ENCODE measurements around the gene NDOR1.

Gene NDOR1

DNA sequence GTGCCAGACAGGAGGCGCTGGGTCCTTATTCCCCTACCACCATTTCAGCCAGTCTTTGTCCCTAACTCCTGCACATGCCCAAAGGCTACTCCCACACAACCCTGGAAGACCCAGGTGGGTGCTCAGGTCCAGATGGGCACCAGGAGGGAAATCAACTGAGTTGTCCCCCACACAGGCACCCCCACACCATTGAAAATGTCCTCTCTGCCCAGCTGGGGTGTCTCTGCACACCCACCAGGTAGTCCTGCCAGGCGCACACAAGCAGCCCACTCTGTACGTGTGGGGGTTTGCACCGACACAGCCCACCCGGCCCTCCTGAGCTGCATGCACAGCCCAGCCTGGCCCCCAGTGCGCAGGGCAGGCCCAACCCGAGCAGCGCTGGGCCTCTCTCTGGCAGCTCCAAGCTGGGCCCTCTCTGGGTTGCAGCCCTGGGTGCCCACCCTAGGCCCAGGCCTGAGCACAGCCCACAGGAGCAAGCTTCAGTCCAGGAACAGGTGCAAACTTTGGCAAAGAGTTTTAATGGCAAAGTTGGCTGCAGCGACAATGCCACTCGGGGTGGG is 14.3 kb downstream of the NDOR1 start:
- in situ Hi-C loops (cut with MboI; ENCODE audit: low sequenced_read_pairs), result no loop called here

DNA sequence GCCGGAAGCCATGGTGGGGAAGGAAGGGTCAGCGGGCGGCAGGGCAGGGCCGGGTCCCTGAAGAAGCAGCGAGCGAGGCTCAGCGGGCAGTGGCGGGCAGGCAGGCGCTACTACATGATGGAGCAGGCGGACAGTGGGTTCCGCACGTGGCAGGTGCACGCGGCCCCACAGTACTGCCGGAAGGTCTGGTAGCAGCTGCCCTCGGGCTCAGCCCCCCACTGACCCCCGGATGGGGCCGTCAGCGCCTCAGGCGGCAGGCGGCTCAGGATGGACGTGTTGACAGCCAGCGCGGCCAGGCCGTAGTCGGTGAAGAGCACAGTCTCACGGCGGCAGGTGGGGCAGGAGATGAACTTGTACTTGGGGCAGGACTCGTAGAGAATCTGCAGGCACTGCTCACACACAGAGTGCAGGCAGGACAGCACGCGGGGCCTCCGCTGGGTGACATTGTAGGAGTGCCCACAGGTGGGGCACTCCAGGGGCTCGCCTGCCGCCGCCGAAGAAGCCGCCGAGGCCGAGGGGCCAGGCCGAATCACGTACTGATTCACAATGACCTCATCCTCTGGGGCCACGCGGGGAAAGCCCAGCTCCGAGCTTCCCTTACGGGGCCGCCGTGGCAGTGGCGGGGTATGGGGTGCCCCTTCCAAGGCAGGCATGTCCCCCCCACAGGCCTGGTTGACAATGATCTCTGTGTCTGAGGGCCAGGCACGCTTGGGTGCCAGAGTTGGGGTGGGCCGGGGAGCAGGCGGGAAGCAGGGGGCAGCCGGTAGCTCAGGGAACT is 15.0 kb downstream of the NDOR1 start:
- in situ Hi-C loops (cut with MboI; ENCODE audit: low sequenced_read_pairs), result no loop called here

DNA sequence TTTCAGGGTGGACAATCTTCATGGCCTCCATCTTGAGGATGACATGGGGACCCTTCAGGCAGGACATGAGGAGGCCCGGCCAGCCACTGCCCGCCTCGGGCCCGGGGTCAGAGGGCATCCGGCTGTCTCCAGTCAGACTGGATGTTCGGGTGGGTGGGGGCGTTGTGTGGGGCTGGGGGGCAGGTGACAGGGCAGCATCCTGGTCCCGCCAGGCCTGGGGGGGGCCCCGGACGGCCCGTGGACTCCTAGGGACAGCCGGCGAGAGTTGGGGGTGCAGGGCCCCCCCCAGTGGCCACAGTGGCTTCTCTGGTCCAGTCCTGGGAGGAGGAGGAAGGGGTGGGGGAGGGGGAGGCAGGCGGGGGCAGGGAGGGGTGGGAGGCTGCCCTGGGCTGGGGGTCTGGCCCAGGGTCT is 15.6 kb downstream of the NDOR1 start:
- in situ Hi-C loops (cut with MboI; ENCODE audit: low sequenced_read_pairs), result no loop called here

DNA sequence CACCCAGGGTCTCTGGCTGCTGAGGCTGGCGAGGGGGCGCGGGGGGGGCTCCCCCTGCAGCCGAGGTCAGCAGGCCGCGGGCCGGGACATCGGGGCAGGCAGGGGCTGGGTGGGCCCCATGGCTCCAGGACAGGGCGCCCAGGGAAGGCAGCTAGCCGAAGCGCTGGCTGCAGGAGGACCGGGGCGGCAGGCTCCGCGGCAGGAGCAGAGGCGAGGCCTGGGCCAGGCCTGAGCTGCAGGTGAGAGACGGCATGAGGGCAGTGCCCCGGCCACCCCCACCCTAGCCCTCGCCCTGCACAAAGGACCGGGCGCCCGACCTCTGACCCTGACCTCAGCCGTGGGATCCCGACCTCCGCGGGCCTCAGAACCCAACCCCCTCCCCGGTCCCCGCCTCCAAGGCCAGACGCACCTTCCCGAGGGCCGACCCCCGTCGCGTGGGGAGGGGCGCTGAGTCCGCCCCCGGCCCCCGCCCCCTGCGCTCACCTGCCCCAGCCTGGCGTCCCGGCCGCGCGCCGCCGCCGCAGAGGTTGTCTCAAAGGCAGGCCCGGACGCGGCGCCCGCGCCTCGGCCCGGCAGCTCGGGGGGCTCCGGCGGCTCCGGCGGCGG is 16.1 kb downstream of the NDOR1 start:
- in situ Hi-C loops (cut with MboI; ENCODE audit: low sequenced_read_pairs), result no loop called here

DNA sequence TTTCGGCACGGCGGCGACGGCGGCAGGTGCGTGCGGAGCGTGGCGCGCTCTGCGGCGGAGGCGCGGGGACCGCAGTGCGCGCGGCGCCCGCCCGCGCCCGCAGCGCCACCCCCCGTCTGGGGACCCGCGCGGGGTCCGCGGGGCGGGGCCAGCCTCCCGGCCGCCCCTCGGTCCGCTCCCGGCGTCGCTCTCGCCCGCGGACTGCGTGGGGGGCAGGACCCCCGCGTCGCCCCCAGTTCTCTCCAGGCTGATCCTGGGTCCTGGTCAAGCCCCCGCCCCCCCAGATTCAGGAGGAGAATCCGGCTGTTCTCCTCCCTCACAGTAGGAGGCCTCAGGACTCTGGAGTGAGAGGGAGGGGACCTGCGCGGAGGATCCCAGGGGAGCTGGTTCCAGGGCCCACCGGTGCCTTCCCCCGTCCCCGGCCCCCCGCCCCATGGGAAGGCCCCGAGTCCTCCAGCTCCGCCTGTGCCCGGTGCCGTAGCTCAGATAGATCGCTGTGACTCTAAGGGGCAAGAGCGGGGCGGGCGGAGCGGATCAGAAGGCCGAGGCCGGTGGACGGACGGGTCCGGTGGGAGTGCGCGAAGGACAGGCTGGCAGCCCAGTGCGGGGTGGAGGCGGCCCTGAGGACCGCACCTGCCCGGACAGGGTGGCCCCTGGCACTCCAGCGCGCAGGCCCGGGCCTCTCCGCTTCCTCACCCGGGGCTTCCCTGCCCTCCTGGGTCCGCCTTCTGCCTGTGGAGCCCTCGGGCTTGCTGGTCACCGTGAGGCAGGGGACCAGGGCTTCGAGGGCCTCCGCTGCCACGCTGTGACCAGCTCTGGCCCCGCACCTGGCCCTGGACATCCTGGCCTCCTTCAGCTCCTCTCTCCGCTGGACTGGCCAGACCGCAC is 16.9 kb downstream of the NDOR1 start, which contains the start of gene RNF208:
Gene RNF208, minus strand, starts transcription at position 51 of the 888 bp plus-strand sequence. CDS start 1,028 bp downstream, outside the sequence.
- in situ Hi-C loops (cut with MboI; ENCODE audit: low sequenced_read_pairs), result no loop called here

DNA sequence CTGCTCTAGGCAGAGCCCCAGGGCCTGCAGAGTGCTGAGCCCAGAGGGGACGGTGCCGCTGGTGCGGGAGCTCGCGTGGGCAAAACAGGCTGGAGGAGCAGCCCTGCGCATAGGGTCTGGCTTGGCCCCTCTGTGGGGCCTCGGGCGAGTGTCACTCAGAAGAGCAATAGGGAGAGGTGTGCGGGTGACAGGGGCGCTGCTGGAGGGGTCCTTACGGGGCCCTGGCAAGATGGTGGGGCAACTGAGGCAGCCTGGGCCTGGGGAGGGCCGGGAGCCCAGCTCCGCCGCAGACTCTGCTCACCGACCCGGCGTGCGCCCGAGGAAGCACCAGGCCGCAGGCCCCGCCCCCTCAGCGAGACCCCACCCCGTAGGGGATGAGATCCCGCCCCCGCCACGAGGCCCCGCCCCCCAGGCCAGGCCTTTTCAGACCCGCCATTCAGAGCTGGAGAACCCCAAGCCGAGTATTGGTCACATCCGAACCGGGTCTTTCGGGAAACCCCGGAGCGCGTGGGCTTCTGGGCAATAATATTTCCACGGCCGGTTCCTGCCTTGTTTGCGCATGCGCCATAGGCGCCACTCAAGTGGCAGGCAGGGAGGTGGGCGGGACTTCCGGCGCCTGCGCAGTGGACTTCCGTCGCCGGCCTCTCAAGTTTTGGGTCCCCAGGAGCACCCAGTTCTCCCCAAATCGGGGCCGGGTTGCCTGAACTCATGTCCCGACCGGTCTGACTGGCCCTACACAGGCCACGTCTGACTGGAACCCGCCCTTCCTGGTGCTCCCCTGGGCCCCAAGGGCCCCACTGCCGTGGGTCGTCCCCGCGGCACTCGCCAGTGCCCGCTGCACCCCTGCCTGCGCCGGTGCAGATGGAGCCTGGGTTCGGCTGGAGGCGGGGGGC is 17.8 kb downstream of the NDOR1 start:
- in situ Hi-C loops (cut with MboI; ENCODE audit: low sequenced_read_pairs), result no loop called here

DNA sequence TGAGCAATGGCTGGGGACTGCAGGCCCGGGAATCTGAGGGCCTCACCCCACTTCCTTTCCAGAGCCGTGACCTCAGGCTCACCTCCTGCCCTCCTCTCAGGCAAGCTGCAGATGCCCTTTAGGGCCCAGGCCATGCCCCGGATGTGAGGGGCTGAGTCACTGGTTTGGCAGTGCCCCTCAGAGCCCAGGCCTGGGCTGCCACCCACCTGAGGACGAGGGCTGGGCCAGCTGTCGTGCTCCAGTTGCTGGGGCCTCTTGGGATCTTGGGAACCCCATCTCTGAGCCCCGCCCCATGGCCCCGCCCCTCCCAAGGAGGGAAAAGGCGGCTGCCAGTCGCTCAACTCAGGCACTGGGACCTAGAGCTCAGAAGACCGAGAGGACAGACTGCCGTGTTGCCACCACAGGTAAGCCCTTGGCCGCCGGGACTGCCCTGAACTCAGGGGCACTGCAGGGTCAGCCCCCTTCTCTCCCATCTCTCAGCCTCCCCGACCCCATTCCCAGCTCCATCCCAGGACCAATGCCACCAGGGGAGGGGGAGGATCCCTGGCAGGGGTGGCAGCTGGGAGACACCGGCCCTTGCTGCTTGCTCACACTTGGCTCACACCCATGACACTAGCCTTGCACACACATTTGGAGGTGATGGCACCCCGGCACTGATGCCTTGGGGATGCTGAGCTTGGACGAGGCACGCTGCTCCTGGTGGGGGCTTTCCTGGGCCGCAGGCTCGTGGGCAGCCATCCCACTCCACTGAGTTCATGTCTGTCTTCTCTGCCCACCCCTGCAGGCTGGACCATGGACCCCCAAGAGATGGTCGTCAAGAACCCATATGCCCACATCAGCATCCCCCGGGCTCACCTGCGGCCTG is 19.6 kb downstream of the NDOR1 start, which contains the start of gene CYSRT1:
Gene CYSRT1, plus strand, starts transcription at position 345 of the 865 bp plus-strand sequence. Its CDS starts 448 bp downstream, at position 793.
- in situ Hi-C loops (cut with MboI; ENCODE audit: low sequenced_read_pairs), result no loop called here

DNA sequence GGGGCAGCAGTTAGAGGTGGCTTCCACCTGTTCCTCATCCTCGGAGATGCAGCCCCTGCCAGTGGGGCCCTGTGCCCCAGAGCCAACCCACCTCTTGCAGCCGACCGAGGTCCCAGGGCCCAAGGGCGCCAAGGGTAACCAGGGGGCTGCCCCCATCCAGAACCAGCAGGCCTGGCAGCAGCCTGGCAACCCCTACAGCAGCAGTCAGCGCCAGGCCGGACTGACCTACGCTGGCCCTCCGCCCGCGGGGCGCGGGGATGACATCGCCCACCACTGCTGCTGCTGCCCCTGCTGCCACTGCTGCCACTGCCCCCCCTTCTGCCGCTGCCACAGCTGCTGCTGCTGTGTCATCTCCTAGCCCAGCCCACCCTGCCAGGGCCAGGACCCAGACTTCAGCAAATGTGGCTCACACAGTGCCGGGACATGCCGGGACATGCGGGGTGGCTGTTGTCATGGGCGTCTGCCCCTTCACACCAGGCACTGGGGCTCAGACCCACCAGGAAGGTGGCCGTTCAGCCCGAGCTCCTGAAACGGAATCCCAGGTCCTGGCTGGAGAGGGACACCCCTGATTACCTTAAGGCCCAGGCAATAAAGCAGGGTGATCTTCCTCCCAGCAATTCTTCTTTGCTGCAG is 20.3 kb downstream of the NDOR1 start:
- in situ Hi-C loops (cut with MboI; ENCODE audit: low sequenced_read_pairs), result no loop called here

DNA sequence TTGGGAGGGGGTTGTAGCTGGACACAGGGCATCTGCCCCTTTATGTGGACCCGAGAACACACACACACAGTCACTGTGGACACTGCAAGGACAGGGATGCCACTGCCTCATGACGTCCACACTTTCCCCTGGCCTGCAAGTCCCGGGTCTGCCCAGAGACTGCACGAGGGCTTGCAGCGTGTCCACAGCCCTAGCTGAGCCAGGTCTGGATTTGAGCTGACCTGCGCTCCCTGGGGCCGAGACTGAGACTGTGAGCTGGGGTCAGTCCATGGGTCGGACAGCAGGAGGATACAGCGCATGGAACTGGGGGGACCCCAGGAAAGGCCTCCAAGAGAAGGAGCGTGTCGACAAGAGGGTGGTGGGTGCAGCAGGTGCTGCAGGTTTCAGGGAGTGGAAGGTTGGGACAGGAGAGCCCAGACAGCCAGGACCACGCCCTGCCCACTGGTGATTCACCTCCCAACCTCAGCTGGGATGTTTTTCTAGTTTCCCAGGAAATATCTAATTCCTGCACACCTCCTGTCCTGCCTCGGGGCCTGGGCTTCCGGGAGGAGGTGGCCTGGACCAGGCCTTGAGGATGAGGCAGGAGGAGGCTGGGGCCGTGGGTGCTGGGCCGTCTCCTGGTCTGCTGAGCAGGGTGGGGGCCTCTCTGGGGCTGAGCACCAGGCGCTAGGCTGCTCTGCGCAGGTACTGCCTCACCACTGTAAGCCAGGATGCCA is 21.0 kb downstream of the NDOR1 start:
- in situ Hi-C loops (cut with MboI; ENCODE audit: low sequenced_read_pairs), result no loop called here

DNA sequence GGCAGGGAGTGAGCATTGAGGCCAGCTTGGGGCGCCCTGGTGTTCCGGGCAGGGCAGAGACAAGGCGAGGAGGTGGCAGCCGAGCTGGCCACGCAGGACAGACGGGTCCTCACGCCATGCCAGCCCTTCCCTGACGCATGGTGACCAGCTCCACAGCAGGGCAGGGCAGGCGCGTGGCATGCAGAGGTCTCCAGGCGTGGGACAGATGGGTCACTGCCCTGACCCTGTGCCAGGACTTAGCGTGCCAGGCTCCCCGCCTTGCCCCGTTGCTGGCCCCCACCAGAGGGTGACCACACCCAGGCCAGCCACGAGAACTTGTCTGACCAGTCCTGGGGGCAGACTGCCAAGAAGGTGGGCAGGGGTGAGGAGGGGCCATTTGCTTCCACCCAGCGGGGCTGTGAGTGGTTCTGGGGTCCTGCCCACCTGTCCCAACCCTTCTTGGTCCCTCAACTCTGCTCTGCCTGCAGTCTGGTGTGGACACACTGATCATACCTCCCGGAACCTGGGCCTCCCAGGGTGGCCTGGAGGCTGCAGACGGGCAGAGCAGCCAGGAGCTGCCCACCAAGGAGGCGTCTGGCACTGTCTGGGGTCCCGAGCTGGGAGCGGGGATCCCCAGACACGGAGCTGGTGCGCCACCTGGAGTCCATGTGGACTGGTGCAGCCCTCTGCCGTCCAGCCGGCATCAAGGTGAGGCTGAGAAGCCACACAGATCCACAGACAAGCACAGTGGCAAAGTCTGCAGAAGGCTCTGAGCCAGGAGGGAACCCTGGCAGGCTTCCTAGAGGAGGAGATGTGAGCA is 21.8 kb downstream of the NDOR1 start, which contains the start of gene RNF224:
Gene RNF224, plus strand, starts transcription at position 449 of the 799 bp plus-strand sequence. CDS start 834 bp downstream, outside the sequence.
- in situ Hi-C loops (cut with MboI; ENCODE audit: low sequenced_read_pairs), result no loop called here

DNA sequence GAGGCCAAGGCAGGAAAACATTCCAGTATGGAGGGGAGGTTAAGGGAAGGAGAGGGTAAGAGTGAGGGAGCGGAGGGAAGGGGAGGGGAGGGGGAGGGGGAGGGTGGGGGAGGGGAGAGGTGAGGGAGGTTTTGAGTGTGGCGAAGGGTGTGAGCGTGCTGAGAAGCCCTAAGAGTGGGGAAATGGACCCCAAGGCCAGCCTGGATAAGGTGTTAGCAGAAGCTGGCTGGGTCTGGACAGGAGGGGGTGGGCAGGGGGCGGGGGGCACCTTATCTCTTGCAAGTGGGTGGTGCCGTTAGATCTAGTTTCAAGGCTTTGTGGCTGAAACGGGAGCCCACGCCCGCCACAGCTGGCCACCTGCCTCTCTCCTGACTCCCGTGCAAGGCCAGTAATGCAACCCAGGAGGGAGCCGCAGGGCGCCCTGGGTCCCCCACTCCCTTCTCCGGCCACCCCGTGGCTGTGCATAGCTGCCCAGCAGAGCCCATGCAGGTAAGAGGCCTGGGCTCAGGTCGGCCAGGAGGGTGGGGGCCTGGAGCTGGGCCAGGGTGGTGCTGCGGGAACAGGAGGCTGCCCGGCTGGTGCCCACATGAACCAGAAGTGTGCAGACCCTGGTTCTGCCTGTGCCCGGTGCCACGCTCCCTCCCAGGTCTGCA is 22.5 kb downstream of the NDOR1 start:
- in situ Hi-C loops (cut with MboI; ENCODE audit: low sequenced_read_pairs), result no loop called here

DNA sequence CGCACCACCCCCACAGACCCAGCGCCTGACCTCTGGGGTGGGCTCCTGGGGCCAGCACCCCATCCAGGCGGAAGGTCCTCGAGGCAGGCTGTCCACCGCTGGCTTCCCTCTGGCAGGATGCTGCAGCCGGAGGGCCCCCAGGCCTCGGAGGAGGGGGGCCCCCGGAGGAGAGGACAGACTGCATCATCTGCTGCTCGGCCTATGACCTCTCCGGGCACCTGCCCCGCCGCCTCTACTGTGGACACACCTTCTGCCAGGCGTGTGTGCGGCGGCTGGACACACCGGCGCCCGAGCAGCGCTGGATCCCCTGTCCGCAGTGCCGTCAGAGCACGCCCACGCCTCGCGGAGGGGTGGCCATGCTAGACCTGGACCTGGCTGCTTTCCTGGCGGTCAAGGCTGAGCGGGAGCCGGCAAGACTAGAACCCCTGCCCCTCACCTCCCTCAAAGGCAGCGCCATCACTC is 23.0 kb downstream of the NDOR1 start:
- in situ Hi-C loops (cut with MboI; ENCODE audit: low sequenced_read_pairs), result no loop called here

DNA sequence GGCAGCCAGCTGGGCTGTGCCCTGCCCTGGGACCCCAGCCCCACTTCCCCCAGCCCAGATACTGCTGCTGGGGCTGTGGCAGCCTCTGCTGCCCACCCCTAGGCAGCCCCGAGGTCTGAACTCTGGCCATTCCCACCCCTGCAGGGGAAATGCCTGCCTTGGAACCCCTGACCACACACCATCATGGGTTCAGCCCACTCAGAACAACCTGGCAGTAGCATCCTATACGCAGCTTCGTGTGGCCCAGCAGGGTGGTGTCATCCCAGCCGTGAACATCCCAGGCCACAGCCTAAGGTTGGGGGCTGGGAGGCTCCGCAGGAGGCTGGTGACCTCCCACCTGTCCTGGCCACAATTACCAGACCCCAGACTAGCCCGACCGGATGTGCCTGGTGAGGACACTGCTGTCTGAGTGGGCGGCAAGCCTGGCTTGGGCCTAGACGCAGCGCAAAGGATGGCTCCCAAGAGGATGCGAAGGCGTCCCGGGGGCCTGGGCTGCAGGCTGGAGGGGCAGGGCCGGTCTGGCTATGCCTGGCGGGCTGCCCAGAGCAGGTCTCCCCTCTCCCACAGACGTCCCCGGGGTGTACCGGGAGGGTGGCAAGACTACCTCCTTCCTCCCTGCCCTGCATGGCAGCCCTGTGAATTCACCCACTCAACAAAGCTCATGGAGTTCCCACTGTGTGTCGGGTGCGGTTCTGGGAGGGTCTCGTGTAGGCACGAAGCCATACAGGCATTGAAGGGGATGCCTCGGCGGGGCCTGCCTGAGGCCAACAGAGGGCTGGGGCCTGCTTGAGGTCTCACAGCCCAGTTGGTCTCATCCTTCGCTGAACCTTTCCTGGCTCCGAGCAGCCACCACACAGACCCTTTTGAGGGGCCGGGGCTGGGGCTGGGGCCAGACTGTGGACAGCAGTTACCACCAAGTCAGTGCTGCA is 23.7 kb downstream of the NDOR1 start:
- in situ Hi-C loops (cut with MboI; ENCODE audit: low sequenced_read_pairs), result no loop called here

DNA sequence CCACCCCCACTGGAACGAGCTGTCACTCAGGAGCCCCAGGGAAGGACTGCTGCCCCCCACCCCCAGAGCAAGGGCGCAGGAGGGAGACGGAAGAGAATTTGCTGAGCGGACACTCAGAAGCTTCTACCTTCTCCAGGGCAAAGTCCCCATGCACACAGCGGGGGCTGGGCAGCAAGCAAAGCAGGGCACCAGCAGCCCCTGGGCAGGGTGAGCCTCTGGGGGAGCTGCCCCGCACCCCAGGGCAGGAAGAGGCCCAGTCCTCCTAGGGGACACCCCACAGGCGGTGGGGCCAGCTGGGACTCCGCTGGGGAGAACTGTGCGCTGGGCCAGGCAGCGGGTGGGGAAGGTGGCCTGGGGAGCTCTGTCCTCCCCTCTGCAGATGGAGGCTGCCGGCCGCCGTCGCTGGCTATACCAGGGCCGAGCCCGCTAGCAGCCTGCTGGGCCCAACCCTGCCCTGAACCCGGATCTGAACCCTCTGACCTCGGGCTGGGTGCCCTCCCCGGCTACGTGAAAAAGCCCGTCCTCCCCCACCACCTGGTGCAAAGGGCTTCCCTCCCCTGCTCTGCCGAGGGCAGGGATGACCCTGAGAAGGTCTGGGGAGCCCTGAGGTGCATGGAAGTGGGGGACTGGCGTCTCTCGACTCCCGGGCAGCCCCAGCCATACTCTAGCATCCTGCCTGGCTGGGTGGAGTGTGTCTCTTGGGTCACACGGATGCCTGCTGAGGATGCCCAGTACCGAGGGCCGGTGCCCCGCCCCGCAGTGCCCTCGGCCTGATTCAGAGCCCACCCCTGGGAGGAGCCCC is 24.6 kb downstream of the NDOR1 start:
- in situ Hi-C loops (cut with MboI; ENCODE audit: low sequenced_read_pairs), result no loop called here
